Activated T-helper 1 cell treated with anti-CD3 and anti-CD28 coated beads, Interleukin-12 subunit alpha, Interleukin-12 subunit beta, Interleukin-2, Interleukin-4 antibody, amounts not matched to agents 30 ng/mL and 10 ng/mL and 1 ng/mL, durations not matched to agents 14 hours and 24 hours and 36 hours (primary cell): ENCODE results near the gene GCSH. TPM values are rescaled to one million over a fixed set of nuclear protein-coding genes. Genes with fewer than 3 reads are reported as not detected.
A peak's percentile ranks its signal among the peaks of the same experiment; 100 is the strongest.

Experiments used
- DNase-seq: peaks from one replicate; pipeline ENCODE4 v3.0.0; 2021; ENCODE audit warnings: low spot score
- H3K27ac Mint-ChIP-seq: one replicate; pipeline ENCODE4 v1.8.0; 2021; ENCODE audit warnings: mild to moderate bottlenecking, mixed read lengths
- H3K27me3 Mint-ChIP-seq: one replicate; pipeline ENCODE4 v1.8.0; 2022; ENCODE audit warnings: mild to moderate bottlenecking, moderate library complexity, mixed read lengths; ENCODE audit not compliant: insufficient read depth
- H3K36me3 Mint-ChIP-seq: one replicate; pipeline ENCODE4 v1.8.0; 2021; ENCODE audit warnings: low read depth, mixed read lengths
- H3K4me1 Mint-ChIP-seq: one replicate; pipeline ENCODE4 v1.8.0; 2021; ENCODE audit warnings: low read depth, mixed read lengths
- H3K4me3 Mint-ChIP-seq: one replicate; pipeline ENCODE4 v1.8.0; 2021; ENCODE audit warnings: mild to moderate bottlenecking, moderate library complexity, mixed read lengths
- H3K9me3 Mint-ChIP-seq: one replicate; pipeline ENCODE4 v1.8.0; 2021; ENCODE audit warnings: mixed read lengths
- intact Hi-C: fragments of 100-400 bp; cut with micrococcal nuclease; formaldehyde crosslinking; loops from one replicate; pipeline ENCODE4 v1.15.1; 2024
- total RNA-seq: library from RNA; stranded (reverse); gene quantifications from 2 replicates; pipeline ENCODE4 v1.2.3, GENCODE V29; 2022

GCSH gene
- total RNA-seq, 1 donor from 2014 or later, result 19.1 TPM

DNA sequence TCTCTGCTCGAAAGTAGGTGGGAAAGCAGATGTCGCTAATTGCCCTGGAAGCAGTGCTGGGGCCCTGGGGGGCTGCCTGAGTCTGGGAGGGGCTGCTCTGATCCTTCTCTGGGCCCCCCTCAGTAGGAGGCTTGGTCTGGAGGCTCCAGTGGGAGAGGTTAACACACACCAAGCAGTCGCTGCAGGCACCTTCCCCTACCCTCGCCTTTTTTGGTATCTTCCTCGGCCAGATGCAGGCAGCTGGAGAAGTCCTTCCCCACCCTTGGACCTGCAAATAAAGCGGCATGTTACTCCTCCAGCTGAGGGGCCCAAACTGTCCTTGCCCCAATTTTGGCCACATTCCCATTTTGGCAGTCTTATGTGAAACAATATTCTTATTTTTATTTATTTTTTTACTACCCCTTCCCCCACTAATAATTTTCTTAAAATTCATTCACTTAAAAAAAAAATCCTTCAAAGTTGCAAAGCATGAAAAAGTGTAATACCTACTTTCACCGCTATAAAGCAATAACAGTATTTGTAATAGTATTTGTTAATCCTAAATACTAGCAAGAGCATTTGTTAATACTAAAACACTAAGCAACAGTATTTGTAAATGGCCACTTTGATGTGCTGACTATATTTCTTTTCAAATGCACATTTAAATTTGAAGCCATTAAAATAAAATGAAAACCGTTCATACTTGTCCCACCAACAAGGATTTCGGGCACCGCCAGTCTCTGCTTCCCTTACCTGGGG lies 34.2 kb downstream of the GCSH start:
- no peaks in the 10 kb centered on the region for H3K36me3 Mint-ChIP-seq
- no peak overlapping the region for H3K4me3 Mint-ChIP-seq
- intact Hi-C loops, result no loop called here
- H3K9me3 Mint-ChIP-seq, result no peaks in the 10 kb centered on the region
- H3K27ac Mint-ChIP-seq, result no peak overlapping the region
- no peaks in the 10 kb centered on the region for H3K4me1 Mint-ChIP-seq
- H3K27me3 Mint-ChIP-seq, result no peaks in the 10 kb centered on the region
- no peak for DNase-seq

DNA sequence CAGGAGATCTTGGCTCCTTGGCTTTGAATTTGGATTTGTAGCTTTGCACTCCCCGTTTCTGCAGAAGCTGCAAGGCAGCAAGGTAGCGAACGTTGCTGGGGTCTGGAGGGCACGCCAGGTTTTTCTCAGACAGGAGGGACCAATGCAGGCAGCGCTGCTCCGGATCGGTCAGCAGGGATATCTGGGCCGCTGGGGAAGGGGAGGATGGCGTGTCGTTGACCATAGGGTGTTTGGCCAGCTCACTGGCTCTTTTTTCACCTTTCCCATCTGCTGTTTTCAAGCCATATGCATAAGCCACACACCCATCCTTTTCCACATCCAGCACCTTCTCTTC lies 34.9 kb downstream of the GCSH start:
- Mint-ChIP-seq H3K9me3 (no peaks in the 10 kb centered on the region), H3K27ac (no peak overlapping the region), H3K27me3 (no peaks in the 10 kb centered on the region), H3K4me1 (no peaks in the 10 kb centered on the region), H3K36me3 (no peaks in the 10 kb centered on the region), H3K4me3 (no peak overlapping the region)
- DNase-seq, result no peak
- intact Hi-C loops, result no loop called here

DNA sequence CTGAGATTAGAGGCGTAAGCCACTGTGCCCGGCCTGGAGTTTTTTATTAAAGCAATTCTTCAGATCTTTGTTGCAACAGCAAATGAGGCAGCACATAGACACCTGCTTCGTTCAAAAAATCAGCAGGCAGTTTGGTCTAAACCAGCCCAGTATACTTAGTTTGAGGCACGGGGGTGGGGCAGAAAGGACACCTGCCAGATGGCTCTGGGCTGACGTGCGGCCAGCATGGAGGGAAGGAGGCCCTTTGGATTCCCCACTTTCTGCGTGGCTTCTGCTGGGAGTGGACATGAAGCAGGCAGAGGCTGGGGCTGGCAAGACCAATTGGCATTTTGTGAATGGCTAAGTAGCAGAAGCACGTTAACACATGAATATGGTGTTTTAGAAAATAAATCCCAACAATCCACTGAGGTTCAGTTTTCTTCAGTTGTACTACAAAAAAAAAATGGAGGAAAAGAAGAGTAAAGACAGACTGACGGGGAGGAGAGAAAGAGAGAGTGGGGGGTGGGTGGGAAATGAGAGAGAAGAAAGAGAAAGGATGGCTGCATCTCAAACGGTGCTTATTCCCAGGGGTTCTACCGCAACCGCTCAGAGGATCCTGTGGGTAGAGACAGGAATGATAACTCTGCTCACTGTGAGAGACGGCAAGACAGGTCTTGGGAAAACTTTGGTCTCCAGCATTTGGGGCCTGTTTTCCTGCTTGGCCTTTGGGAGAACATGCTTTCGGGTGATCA lies 35.5 kb downstream of the GCSH start:
- Mint-ChIP-seq H3K4me3 (no peak overlapping the region), H3K36me3 (no peaks in the 10 kb centered on the region), H3K27me3 (no peaks in the 10 kb centered on the region), H3K27ac (no peak overlapping the region), H3K9me3 (no peaks in the 10 kb centered on the region), H3K4me1 (no peaks in the 10 kb centered on the region)
- intact Hi-C loops, result no loop called here
- DNase-seq, result no peak

DNA sequence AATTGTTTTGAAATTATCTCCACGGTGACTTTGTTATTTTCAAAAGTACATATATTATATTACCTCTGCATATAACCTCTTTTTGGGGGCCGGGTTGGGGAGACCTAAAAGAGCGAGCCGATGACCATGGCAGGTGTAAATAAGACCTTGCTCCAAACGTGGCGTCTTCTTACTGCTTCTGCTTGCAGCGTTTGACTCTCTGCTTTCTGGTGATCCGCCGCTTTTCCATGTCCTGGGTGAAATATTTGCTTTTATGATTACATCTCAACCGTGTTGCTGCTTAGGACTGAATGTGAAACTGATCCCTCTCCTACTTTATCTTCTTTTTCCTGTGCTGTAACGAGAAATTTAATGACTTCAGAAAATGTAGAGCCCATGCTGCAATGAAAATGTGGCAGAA lies 42.4 kb downstream of the GCSH start:
- H3K36me3 Mint-ChIP-seq, result peaks cover under 1% of the 10 kb centered on the region

DNA sequence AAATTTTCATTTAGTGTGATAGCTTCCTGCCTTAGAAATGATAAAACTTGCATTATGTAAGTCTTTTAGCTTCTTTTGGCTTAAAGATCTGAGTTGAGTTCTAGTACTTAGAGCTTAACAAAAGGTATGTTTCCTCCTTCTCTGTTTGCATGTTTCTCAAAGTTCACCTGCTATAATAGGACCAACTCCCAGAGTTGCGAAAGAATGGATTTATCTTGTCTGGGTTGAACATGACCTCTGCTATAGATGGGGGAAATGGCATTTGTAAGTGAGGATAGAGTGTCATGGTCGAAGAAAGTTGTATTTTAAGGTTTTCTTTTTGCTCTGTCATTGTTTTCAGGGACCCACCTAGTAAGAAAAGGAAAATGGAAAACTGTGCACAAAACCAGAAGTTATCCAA lies 53.4 kb downstream of the GCSH start:
- Mint-ChIP-seq H3K4me3 (no peak overlapping the region), H3K9me3 (no peaks in the 10 kb centered on the region), H3K4me1 (peaks cover 10% of the 10 kb centered on the region), H3K36me3 (peaks cover 42% of the 10 kb centered on the region), H3K27me3 (no peaks in the 10 kb centered on the region), H3K27ac (no peak overlapping the region)
- no peak for DNase-seq
- intact Hi-C loops, result no loop called here

More for the DNA sequence above, 42.4 kb downstream of the GCSH start:
- intact Hi-C loops, result no loop called here
- no peak overlapping the region for H3K4me3 Mint-ChIP-seq
- no peaks in the 10 kb centered on the region for H3K4me1 Mint-ChIP-seq
- peaks cover 21% of the 10 kb centered on the region for H3K9me3 Mint-ChIP-seq
- H3K27me3 Mint-ChIP-seq, result peaks cover 2% of the 10 kb centered on the region
- no peak overlapping the region for H3K27ac Mint-ChIP-seq
- no peak for DNase-seq

DNA sequence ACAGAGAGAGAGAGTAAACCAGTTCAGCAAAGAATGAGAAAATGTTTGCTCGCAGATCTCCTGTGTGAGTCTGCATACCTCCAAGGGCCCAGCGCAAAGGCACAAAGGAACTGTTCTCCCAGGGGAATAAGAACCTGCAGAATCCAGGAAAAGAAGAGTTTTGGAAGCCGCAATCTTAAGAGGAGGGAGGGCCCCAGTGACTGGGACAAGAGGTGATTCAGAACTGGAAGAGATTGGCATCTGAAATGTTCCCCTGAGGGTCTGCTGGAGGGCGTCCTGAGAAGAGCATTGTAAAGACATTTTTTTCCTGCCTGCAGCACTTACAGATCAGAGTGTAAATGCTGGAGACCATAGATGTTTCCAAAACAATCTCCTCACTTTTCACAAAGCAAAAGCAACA lies 54.5 kb downstream of the GCSH start:
- peaks cover 46% of the 10 kb centered on the region for H3K36me3 Mint-ChIP-seq
- H3K9me3 Mint-ChIP-seq, result no peaks in the 10 kb centered on the region
- intact Hi-C loops, result no loop called here
- peaks cover 21% of the 10 kb centered on the region for H3K4me1 Mint-ChIP-seq
- no peaks in the 10 kb centered on the region for H3K27me3 Mint-ChIP-seq
- DNase-seq, result no peak
- no peak overlapping the region for H3K4me3 Mint-ChIP-seq
- H3K27ac Mint-ChIP-seq, result no peak overlapping the region

DNA sequence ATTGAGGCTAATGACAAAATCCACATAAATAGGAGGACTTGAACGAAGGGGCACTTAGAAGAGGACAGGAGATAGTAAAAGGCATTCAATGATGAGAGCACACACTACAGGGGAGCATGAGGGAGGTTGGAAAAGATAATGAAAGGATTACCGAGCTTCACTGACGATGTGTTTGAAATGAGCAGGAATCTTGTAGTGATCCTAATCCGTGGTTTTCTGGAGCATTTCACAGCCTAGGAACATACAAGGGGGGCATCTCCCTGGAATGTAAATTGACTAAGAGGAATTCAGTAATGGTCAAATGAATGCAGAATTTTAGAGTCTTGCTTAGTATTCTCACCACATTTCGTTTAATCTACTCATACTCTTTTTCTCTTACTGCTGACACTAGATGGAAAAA lies 55.4 kb downstream of the GCSH start:
- Mint-ChIP-seq H3K4me1 (peaks cover 24% of the 10 kb centered on the region), H3K4me3 (no peak overlapping the region), H3K9me3 (no peaks in the 10 kb centered on the region), H3K27me3 (no peaks in the 10 kb centered on the region), H3K36me3 (peaks cover 46% of the 10 kb centered on the region), H3K27ac (peak overlapping the region; percentile 18)
- intact Hi-C loops, result no loop called here
- no peak for DNase-seq

DNA sequence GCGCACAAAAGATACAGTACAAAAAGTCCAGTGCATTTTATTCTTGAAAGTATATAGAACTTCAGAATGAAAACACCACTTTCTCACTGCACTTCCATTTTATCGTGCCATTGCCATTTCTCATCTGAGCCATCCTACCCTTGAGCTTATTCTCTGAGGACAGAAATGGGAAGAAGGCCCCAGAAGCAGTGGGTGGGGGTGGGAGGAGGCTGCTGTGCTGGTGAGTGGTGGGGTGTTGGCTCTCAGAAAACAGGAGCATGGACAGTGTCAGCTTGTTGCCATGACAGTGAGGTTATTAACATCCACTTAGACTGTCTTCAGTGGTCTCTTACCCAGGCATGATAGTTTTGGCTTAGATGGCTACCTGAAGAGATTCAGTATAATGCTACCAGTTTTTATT lies 56.1 kb downstream of the GCSH start:
- Mint-ChIP-seq H3K9me3 (no peaks in the 10 kb centered on the region), H3K27me3 (no peaks in the 10 kb centered on the region), H3K4me3 (no peak overlapping the region), H3K4me1 (peaks cover 27% of the 10 kb centered on the region), H3K27ac (no peak overlapping the region), H3K36me3 (peaks cover 46% of the 10 kb centered on the region)
- intact Hi-C loops, result no loop called here
- DNase-seq, result no peak

DNA sequence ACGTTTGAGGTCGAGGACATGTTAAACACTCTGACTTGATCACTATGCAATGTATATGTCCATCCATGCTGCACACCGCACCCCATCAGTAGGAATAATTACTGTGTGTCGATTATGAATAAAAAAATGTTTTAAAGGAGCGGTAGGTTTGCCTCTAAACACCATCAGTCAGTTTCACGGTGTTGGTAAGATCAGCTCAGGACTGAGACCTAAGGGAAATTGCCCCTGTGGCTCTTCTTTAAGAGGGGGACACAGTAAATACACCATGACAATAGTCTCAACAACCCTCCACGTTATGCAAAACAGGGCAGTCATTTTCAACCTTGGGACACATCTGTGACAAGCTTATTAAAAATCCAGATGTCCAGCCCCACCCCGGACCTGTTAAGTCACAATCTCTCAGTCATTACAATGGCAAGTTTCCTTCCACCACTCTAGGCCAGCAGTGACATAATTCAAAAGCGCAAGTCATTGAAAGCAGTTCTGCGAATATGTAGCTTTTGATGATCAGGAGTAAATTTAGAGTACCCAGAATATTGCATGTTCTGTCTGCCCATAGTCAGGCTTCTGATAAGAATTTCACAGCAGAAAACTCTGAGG lies 59.3 kb downstream of the GCSH start:
- intact Hi-C loops, result no loop called here
- Mint-ChIP-seq H3K27ac (peak overlapping the region; percentile 65), H3K36me3 (peaks cover 23% of the 10 kb centered on the region), H3K27me3 (no peaks in the 10 kb centered on the region), H3K4me3 (peak overlapping the region; percentile 88), H3K4me1 (peaks cover 27% of the 10 kb centered on the region), H3K9me3 (no peaks in the 10 kb centered on the region)
- DNase-seq, result no peak

DNA sequence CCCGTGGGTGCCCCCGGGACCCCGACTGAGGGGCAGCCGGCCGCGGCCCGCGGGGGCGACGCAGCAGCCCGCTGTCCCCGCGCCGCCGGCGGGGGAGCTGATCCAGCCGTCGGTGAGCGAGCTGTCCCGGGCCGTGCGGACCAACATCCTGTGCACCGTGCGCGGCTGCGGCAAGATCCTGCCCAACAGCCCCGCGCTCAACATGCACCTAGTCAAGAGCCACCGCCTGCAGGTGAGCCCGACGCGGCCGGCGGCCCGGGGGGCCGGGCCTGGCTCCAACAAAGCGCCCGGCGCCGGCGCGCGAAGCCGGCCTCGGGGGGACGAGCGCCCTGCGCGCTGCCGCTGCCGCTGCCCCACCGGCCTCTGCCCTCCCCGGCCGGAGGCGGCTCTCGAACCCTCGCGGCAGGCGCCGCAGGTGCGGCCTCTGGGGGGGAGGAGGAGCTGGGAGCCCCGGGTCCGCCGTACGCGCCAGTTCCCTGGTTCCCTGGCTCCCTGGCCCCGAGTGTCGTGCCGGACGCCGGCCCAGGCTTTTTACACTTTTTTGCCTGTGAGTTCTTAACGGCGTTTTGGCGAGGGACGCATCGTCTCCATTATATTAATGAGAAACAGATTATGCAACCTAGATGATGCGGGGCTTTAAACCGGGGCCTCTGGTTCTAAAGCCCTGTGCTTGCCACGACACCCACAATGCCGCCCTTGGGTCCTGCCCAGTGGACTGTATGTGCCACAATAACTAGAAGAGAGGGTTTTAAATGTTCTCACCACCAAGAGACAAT lies 60.0 kb downstream of the GCSH start:
- H3K27ac Mint-ChIP-seq, result peak overlapping the region; percentile 65
- intact Hi-C loops, result loop anchor here (1.0 kb wide), 7 partner anchors 29 to 702 kb away; partner anchors contain the start of genes CENPN, GAN and GCSH
- H3K4me1 Mint-ChIP-seq, result peaks cover 27% of the 10 kb centered on the region
- DNase-seq, result no peak
- H3K9me3 Mint-ChIP-seq, result no peaks in the 10 kb centered on the region
- H3K36me3 Mint-ChIP-seq, result peaks cover 21% of the 10 kb centered on the region
- H3K27me3 Mint-ChIP-seq, result no peaks in the 10 kb centered on the region
- H3K4me3 Mint-ChIP-seq, result peak overlapping the region; percentile 88

DNA sequence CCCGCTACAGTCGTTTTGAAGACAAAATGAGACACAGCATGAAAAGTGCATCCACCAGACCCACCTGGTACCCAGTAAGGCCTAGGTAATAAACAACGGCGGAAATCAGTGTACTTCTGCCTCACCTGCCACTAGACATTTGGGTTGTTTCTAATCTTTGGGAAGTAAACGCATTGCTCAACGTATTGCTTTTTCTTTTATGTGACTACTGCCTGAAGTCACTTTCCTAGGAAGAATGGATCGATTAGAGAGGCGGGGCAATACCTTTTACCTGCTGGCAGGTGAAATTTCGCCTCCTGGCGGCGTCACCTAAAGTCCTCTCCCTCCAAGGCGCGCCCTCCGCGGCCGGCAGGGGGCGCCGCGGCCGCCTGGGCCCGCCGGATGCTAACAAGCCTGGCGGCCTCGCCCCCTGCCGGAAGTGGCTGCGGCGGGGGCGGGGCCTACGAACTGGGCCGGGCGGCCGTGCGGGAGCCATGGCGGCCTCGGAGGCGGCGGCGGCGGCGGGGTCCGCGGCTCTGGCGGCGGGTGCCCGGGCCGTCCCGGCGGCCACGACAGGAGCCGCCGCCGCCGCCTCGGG lies 60.7 kb downstream of the GCSH start, which contains the start of gene ATMIN:
Gene ATMIN, plus strand, starts transcription at position 445 of the 577 bp plus-strand sequence. Its CDS starts 29 bp downstream, at position 474.
- peaks cover 27% of the 10 kb centered on the region for H3K4me1 Mint-ChIP-seq
- H3K4me3 Mint-ChIP-seq, result peak within 1 kb of the TSS; percentile 88
- intact Hi-C loops, result loop anchor here (1.0 kb wide), 7 partner anchors 28 to 703 kb away; partner anchors contain the start of genes CENPN, GAN and GCSH
- peaks cover 17% of the 10 kb centered on the region for H3K36me3 Mint-ChIP-seq
- H3K9me3 Mint-ChIP-seq, result no peaks in the 10 kb centered on the region
- peak within 1 kb of the TSS; percentile 65 for H3K27ac Mint-ChIP-seq
- peak; percentile 85 for DNase-seq
- H3K27me3 Mint-ChIP-seq, result no peaks in the 10 kb centered on the region
